ENCODE measurements around the gene CLDN7.

Gene CLDN7

GRCh38 chr17:7235693-7236665 is 26.3 kb downstream of the CLDN7 start:
- peak in 1 of 2 donors; percentile 54 for DNase-seq

GRCh38 chr17:7234083-7234951 is 28.0 kb downstream of the CLDN7 start, which contains the start of gene DVL2:
Gene DVL2 (minus strand): TSS chr17:7234517. CDS start chr17:7234262, 255 bp downstream.
- peak; percentile 83 to 92 for DNase-seq

DNA sequence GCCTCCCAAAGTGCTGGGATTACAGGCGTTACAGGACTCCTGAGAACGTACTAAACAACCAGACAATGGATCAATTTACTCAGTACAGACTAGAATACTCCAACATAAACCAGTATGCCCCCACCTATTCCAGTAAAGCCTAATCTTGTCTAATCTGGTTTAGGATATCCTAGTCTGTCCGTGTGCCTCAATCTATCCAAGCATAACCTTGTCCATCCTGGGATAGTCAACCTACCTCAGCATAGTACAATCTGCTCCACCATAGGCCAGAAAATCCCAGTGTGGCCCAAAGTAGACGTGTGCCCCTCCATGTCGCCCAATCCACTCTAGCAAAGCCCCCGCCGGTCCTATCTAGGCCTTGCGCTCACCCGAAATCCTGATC is 28.6 kb downstream of the CLDN7 start:
- no peak for DNase-seq

DNA sequence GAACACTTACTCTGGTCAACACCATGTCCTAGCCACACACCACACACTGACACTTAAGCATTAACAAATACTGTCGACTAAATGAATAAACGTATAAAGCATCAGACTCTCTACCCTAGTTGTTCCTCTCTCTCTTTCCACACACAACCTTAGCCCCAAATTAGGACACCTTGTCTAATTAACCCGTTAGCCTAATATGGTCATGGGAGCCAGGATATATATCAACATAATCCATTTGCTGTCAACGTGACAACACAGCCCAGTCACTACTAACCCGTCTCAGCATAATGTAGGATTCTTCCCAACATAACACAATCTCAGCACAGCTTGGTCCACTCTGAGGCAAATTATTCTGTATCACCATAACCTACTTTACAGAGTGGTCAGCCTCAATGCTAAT is 30.2 kb downstream of the CLDN7 start:
- no peak for DNase-seq

DNA sequence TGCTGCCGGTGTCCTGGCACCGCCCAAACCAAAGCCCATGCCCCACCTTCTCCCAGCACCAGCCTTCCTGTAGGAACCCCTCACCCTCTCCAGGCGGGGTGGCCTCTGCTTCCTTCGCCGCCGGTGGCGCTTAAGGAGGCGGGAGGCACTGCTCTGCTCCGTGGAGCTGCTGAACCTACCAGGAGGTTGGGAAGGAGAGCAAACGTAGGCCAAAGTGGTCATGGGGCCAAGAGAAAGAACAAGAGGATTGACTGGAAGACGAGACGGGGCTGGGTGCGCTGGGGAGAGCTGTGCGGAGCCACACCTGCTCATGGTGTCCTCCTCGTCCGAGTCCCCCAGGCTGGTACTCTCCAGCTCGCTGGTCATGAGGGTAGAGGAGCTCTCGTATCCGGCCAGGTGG is 32.8 kb downstream of the CLDN7 start:
- DNase-seq = no peak

DNA sequence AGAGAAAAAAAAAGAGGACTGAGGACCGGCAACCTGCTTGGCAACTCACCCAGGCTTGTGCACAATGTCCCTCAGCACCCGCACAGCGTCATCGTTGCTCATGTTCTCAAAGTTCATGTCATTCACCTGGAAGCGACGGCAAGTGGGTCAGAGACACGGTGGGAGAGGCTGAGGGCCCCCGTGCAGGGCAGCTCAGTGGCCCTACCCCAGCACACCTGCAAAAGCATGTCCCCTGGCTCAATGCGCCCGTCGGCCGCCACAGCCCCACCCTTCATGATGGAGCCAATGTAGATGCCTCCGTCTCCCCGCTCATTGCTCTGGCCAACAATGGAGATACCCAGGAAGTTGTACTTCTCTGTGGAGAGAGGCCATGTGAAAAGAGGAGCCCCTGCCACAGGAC is 33.4 kb downstream of the CLDN7 start:
- DNase-seq = no peak

DNA sequence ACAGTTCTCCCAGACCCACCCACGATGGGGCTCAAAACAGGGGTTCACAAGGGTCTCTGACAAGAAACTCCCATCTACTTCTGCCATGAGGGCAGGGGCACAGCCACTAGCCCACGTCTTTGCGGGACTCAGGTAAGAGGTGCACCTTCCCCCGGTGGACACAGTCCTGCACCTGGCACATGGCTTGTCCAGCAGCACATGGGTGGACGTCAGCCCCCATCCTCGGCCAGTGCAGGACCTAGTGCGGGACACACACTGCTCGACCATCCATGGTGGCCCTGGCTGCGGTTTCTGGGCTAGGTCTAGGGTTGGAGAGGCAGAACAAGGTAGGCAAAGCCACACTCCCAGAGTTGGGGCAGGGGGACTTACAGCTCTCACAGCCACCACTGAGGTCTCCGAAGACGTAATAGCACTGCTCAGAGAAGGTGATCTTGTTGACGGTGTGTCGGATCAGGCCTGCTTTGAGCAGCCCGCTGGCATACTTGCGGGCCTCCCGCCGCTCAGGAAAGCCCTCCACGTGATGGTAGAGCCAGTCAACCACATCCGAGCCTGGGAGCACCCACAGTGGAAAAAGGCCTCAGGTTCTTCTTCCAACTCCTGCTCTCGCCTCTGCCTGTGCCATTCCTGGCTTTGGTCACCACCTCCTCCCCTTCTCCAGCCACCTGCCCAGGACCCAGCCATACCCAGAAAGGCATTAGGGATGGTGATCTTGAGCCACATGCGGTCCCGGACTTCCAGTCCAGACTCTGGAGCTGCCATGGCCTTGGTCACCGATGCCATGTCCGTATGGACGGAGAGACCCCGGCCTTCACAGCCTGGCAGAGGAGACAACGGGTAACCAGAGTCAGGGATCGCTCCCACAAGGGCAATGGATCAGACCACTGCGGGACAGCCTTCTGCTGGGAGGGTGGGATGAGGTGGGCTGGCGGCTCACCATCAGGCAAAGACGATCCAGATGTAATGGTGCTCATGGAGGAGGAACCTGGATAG is 35.3 kb downstream of the CLDN7 start:
- DNase-seq = no peak

DNA sequence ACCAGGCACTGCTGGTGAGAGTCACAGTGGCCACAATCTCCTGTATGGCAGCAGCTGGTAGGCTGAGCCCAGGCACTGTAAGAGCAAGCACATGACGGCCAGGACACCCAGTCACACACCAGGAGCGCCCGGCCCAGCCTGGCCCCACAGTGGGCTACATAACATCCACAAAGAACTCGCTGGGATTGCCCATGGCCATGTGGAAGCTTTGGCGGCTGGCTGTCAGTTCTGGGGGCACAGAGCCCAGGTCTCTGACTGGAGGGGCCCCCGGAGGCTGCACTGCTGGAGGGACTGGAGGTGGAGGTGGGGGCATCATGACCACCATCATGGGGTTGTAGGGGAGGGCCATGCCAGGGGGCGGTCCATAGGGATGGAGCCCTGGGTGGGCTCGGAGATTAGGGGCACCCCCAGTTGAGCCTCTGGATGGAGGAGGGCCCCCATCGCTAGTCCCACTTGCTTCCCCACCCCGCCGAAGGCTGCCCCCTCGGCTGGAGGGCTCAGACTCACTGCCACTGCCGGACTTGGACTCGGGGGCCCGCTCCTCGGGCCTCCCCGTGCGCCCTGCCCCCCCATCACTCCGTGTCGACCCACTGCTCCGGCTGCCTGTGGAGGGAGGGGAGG is 36.5 kb downstream of the CLDN7 start:
- no peak for DNase-seq

DNA sequence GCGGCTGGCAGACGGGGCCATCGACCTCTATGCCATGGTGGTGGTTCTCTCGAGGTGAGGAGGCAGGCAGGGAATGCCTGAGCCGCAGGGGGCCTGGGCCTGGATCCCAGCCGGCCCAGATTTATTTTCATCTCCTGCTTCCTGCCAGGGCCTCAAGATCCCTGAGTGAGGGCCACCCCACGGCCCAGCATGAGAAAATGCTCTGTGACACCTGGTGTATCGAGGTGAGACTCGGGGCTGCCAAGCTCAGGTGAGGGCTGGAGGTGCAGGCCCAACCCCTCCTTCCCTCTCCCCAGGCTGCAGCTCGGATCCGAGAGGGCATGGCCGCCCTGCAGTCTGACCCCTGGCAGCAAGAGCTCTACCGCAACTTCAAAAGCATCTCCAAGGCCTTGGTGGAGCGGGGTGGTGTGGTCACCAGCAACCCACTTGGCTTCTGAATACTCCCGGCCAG is 37.6 kb downstream of the CLDN7 start:
- DNase-seq = no peak

DNA sequence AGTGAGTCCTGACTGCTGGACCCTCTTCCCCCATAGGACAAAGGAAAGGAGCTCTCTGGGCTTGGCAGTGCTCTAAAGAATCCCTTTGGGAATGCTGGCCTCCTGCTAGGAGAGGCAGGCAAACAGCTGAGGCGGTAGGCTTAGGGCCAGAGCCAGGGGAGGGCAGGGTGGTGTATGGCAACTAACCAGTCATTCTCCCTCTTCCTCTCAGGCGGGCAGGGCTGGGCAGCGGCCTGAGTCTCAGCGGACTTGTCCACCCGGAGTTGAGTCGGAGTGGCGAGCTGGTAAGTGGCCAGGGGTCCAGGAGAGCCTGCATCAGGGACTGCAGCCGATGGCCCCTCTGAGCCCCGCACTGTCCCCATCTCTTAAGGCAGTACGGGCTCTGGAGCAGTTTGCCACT is 38.2 kb downstream of the CLDN7 start:
- DNase-seq = no peak

GRCh38 chr17:7223375-7223774 is 38.9 kb downstream of the CLDN7 start:
- no peak for DNase-seq

GRCh38 chr17:7222972-7223292 is 39.3 kb downstream of the CLDN7 start:
- DNase-seq = no peak

DNA sequence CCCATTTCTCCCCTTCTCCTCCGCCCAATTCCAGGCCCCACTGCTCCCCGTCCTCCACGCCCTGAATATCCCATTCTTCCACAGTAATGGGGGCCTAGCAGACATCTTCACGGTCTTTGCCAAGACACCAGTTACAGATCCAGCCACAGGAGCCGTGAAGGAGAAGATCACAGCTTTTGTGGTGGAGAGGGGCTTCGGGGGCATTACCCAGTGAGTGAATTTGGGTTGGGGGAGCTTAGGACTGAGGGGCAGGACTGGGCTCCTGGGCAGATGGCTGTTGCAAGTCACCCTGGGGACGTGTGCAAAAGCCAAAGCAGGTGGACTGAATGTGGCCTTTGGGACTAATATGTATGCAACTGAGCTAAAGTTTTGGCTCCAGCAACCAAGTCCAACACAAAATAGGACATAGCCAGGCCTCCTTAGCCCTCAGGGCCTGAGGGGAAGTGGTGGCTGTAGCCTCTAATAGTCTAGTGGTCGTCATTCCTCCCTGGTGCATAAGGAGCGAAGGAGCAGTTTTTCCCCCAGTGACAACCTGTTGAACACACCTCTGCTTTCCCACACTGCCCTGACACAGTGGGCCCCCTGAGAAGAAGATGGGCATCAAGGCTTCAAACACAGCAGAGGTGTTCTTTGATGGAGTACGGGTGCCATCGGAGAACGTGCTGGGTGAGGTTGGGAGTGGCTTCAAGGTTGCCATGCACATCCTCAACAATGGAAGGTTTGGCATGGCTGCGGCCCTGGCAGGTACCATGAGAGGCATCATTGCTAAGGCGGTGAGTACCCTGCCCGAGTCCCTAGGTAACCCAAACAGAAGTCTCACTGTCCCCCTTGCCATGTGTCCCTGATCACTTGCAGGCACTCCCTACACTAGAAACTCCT is 39.9 kb downstream of the CLDN7 start:
- no peak for DNase-seq

DNA sequence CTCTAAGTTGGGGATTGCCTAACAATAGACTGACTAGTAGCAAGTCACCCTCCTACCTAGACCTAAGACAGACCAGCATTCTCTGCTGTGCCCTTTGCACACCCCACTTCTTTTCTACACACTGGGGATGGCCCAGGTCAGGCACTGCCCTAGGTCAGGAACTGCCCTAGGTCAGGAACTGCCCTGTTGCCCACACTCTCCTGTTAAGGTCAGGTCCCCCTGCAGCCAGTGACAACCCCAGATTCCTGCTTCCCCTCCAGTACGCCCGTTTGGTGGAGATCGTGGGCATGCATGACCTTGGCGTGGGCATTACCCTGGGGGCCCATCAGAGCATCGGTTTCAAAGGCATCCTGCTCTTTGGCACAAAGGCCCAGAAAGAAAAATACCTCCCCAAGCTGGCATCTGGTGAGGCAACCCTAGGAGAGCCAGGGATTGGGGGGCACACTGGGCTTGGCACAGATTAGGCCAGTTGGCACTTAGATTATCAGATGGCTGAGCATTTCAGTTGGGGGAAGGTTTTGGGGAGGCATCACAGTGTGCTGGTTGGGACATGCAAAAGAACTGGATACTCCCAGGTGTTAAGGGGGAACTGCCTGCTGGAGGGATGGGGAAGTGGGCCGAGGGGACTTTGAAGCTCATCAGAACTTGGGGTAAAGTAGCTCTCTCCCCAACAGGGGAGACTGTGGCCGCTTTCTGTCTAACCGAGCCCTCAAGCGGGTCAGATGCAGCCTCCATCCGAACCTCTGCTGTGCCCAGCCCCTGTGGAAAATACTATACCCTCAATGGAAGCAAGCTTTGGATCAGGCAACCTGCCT is 40.8 kb downstream of the CLDN7 start:
- no peak for DNase-seq

- peak in 1 of 2 donors; percentile 49 for DNase-seq
These were observed 41.5 kb downstream of the CLDN7 start for GRCh38 chr17:7220593-7221277.

DNA sequence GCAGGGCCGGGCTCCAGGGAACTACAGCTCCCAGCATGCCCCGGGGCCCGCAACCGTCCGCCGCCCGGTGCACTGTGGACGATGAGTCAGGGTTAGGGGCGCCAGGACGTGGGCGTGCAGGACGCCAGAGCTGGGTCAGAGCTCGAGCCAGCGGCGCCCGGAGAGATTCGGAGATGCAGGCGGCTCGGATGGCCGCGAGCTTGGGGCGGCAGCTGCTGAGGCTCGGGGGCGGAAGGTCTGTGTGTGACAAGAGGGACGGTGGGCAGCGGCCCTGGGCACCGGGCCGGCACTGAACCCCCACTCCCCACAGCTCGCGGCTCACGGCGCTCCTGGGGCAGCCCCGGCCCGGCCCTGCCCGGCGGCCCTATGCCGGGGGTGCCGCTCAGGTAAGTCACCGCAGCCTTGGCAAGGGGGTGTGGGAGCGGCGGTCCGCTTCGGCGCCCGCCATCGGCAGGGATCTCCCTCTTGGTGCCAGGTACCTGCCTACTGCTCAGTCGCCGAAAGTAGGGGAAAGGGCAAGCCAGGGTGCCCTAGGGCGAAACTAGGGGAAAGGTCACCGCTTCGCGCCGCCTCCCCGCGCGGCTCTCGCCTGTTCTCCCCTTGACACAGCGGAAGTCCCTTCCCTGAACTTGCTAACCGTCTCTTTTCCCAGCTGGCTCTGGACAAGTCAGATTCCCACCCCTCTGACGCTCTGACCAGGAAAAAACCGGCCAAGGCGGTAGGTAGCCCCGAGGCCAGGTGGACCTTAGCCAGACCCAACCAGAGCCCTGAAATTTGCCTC is 42.3 kb downstream of the CLDN7 start, which contains the start of the genes ACADVL and DLG4:
ACADVL (plus strand) TSS at position 127 of the 781 bp plus-strand sequence; CDS start at position 174, 47 bp downstream.
DLG4 (minus strand) TSS at position 25 of the 781 bp plus-strand sequence.
- DNase-seq = peak; percentile 79 to 83

- no peak for DNase-seq
These were observed 43.0 kb downstream of the CLDN7 start for GRCh38 chr17:7219229-7219811.

- DNase-seq = no peak
These were observed 43.5 kb downstream of the CLDN7 start for GRCh38 chr17:7218758-7219157.

All from inflammatory macrophage treated with lipopolysaccharide for 1 hour (primary cell).